CD4-positive, alpha-beta T cell (primary cell): Measurements from ENCODE around the gene IQCH. TPM values are rescaled to one million over a fixed set of nuclear protein-coding genes. Genes with fewer than 3 reads are reported as not detected.

Source experiments
- ATAC-seq: fragments of 200-7000 bp; cut with Tn5 transposase; one replicate; pipeline ENCODE4 v1.10.0; 2022; ENCODE audit warnings: mild to moderate bottlenecking; ENCODE audit not compliant: poor library complexity
- CTCF ChIA-PET: fragments of 350-600 bp; sonication (Branson Sonifier 250); formaldehyde crosslinking; loops from one replicate; lab custom pipeline; 2021; ENCODE audit warnings: antibody characterized with exemption, inconsistent platforms; lab: Charles Lee
- POLR2A ChIA-PET: fragments of 350-600 bp; sonication (Branson Sonifier 250); formaldehyde crosslinking; loops from one replicate; lab custom pipeline; 2021; ENCODE audit warnings: antibody characterized with exemption, inconsistent platforms; lab: Charles Lee
- DNase-seq, 14 experiments: peaks; one replicate each; pipeline ENCODE4 v3.0.0-alpha.2; 2013 to 2020; ENCODE audit warnings: mixed read lengths in 2 of 14
- H3K27ac ChIP-seq, 2 donors: one replicate each; pipeline versions ENCODE4 v1.5.1 to v1.7.0; 2013; ENCODE audit warnings: low read length in 2 of 2, low read depth in 1 of 2, mild to moderate bottlenecking in 1 of 2
- H3K27me3 ChIP-seq, 2 experiments: 1 replicate in 1 of 2; 2 replicates in 1 of 2; pipeline versions ENCODE4 v1.6.1 to v1.7.0; 2013; ENCODE audit warnings: low read length in 2 of 2, control low read depth in 1 of 2, mild to moderate bottlenecking in 1 of 2, moderate library complexity in 1 of 2; ENCODE audit not compliant: insufficient read depth in 2 of 2, control insufficient read depth in 1 of 2
- H3K36me3 ChIP-seq: one replicate; pipeline ENCODE4 v1.6.1; 2013; ENCODE audit warnings: low read length, control low read depth; ENCODE audit not compliant: insufficient read depth
- H3K4me1 ChIP-seq: one replicate; pipeline ENCODE4 v1.6.1; 2013; ENCODE audit warnings: low read length, control low read depth; ENCODE audit not compliant: insufficient read depth
- H3K4me3 ChIP-seq: one replicate; pipeline ENCODE4 v1.5.1; 2013; ENCODE audit warnings: mild to moderate bottlenecking, low read length, moderate library complexity
- H3K9me3 ChIP-seq, 2 experiments: 1 replicate in 1 of 2; 2 replicates in 1 of 2; pipeline versions ENCODE4 v1.6.1 to v1.7.0; 2013; ENCODE audit warnings: low read length in 2 of 2, mild to moderate bottlenecking in 2 of 2, control low read depth in 1 of 2, moderate library complexity in 1 of 2; ENCODE audit not compliant: control insufficient read depth in 1 of 2, insufficient read depth in 1 of 2
- H3K27ac Mint-ChIP-seq: one replicate; pipeline ENCODE4 v1.8.0; 2020; ENCODE audit warnings: mixed read lengths
- H3K27me3 Mint-ChIP-seq: one replicate; pipeline ENCODE4 v1.8.0; 2021; ENCODE audit warnings: mixed read lengths
- H3K36me3 Mint-ChIP-seq: one replicate; pipeline ENCODE4 v1.8.0; 2021; ENCODE audit warnings: low read depth, mixed read lengths
- H3K4me1 Mint-ChIP-seq: one replicate; pipeline ENCODE4 v1.8.0; 2021; ENCODE audit warnings: low read depth, mixed read lengths
- H3K4me3 Mint-ChIP-seq: one replicate; pipeline ENCODE4 v1.8.0; 2020; ENCODE audit warnings: mild to moderate bottlenecking, mixed read lengths
- H3K9me3 Mint-ChIP-seq: one replicate; pipeline ENCODE4 v1.8.0; 2020; ENCODE audit warnings: mixed read lengths
- intact Hi-C, 2 experiments: fragments of 100-400 bp; cut with DNase I in 1 of 2; cut with micrococcal nuclease in 1 of 2; formaldehyde crosslinking; loops; one replicate each; pipeline versions ENCODE4 v1.15.1 to v1.9.0; 2023 to 2025; cut with DNase I, micrococcal nuclease
- total RNA-seq, 174 experiments: library from RNA in 2 of 174; stranded (reverse) in 2 of 174; gene quantifications; one replicate each; pipeline ENCODE4 v1.2.3 and lab custom pipeline; 2021 to 2026
- TF ChIP-seq, protein P1 (sequence below): fragments of 200-600 bp; IDR thresholded peaks from one replicate; pipeline ENCODE4 v1.8.0; 2022; ENCODE audit warnings: antibody characterized with exemption, mild to moderate bottlenecking

The IQCH gene
- total RNA-seq, 2 experiments from 2014 or later: 0.85 to 1.3 TPM

DNA sequence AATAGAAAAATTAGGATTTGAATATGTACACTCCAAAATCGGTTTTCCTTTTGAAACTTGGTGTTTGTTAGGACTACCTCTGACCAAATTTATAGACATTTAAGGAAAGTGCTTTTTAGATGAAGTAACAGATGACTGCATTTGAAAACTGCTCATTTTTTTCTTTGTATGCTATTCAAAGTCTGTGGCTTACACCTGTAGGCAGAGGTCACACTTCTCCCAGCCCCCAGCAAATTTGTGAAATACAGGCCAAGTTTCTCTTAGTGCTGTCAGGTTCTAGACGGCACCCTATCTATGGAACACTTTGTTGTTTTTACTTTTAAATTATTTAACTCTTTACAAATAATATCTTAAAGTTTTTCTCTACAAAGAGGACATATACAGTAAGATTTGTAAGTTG, 165.6 kb downstream of the IQCH start:
- H3K27me3 ChIP-seq: no peaks in the 10 kb centered on the region
- ATAC-seq: no peak
- H3K27ac Mint-ChIP-seq: no peak overlapping the region
- H3K9me3 ChIP-seq: no peaks in the 10 kb centered on the region
- H3K9me3 Mint-ChIP-seq: no peaks in the 10 kb centered on the region
- H3K36me3 Mint-ChIP-seq: no peaks in the 10 kb centered on the region
- no peak overlapping the region for H3K27ac ChIP-seq
- no peak for DNase-seq
- H3K36me3 ChIP-seq: no peaks in the 10 kb centered on the region
- CTCF ChIA-PET: no interaction called here
- no peak overlapping the region for H3K4me3 Mint-ChIP-seq
- H3K4me3 ChIP-seq: no peak overlapping the region
- no peaks in the 10 kb centered on the region for H3K4me1 Mint-ChIP-seq
- no peaks in the 10 kb centered on the region for H3K4me1 ChIP-seq
- TF ChIP-seq, protein P1, sequence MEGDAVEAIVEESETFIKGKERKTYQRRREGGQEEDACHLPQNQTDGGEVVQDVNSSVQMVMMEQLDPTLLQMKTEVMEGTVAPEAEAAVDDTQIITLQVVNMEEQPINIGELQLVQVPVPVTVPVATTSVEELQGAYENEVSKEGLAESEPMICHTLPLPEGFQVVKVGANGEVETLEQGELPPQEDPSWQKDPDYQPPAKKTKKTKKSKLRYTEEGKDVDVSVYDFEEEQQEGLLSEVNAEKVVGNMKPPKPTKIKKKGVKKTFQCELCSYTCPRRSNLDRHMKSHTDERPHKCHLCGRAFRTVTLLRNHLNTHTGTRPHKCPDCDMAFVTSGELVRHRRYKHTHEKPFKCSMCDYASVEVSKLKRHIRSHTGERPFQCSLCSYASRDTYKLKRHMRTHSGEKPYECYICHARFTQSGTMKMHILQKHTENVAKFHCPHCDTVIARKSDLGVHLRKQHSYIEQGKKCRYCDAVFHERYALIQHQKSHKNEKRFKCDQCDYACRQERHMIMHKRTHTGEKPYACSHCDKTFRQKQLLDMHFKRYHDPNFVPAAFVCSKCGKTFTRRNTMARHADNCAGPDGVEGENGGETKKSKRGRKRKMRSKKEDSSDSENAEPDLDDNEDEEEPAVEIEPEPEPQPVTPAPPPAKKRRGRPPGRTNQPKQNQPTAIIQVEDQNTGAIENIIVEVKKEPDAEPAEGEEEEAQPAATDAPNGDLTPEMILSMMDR: no peak
- intact Hi-C loops: no loop called here
- POLR2A ChIA-PET: no interaction called here
- no peaks in the 10 kb centered on the region for H3K27me3 Mint-ChIP-seq

DNA sequence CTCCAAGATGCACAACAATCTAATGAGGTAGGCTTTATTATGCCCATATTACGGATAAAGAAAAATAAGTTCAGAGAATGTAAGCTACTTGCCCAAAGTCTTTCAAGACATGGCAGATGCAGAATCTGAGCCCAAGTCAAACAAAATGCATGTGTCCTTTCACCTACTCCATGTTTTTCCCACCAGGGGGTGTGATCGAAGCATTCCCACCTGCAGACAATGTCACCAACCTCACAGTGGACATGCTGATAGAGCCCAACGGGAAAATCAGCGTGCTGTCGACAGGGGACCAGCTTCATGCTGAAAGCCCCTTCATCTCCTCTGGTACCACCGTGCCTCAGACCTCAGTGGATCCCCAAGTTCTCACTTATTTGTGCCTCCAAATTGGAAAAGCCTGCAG, 166.5 kb downstream of the IQCH start:
- Mint-ChIP-seq H3K4me3 (no peak overlapping the region), H3K4me1 (no peaks in the 10 kb centered on the region), H3K27me3 (no peaks in the 10 kb centered on the region), H3K36me3 (no peaks in the 10 kb centered on the region), H3K27ac (no peak overlapping the region), H3K9me3 (no peaks in the 10 kb centered on the region)
- DNase-seq (no peak), ATAC-seq (no peak)
- H3K4me1 ChIP-seq: no peaks in the 10 kb centered on the region
- no peaks in the 10 kb centered on the region for H3K27me3 ChIP-seq
- H3K27ac ChIP-seq: no peak overlapping the region
- POLR2A ChIA-PET: no interaction called here
- CTCF ChIA-PET: no interaction called here
- no peak overlapping the region for H3K4me3 ChIP-seq
- intact Hi-C loops: no loop called here
- TF ChIP-seq, protein P1: no peak
- no peaks in the 10 kb centered on the region for H3K36me3 ChIP-seq
- H3K9me3 ChIP-seq: no peaks in the 10 kb centered on the region

DNA sequence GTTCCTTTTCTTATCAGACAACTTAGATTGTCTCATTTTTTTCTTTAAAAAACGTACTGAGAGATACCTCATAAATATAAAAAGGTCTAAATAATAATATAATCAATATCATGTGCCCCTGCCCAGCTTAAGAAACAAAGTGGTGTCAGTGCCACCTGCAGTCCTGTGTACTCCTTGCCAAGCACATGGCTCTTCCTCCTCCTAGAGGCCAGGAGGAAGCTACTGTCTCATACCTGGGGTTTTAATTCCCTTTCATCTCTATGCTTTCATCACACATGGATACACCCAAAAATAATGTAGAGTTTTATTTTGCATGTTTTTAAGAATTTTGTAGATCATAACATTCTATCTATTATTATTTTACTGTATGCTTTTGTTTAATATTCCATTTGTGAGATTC, 167.7 kb downstream of the IQCH start:
- H3K27me3 ChIP-seq: no peaks in the 10 kb centered on the region
- Mint-ChIP-seq H3K27me3 (no peaks in the 10 kb centered on the region), H3K27ac (no peak overlapping the region), H3K4me3 (no peak overlapping the region), H3K36me3 (no peaks in the 10 kb centered on the region), H3K9me3 (no peaks in the 10 kb centered on the region), H3K4me1 (no peaks in the 10 kb centered on the region)
- intact Hi-C loops: no loop called here
- no peaks in the 10 kb centered on the region for H3K4me1 ChIP-seq
- no peak overlapping the region for H3K4me3 ChIP-seq
- no peak for DNase-seq
- ATAC-seq: no peak
- POLR2A ChIA-PET: no interaction called here
- no peaks in the 10 kb centered on the region for H3K36me3 ChIP-seq
- no peak overlapping the region for H3K27ac ChIP-seq
- TF ChIP-seq, protein P1: no peak
- H3K9me3 ChIP-seq: no peaks in the 10 kb centered on the region
- CTCF ChIA-PET: interaction anchor here (0.7 kb wide), 1 partner anchor 476 kb away, joined by 3 read pairs; no protein-coding TSS in a partner anchor
